ENCODE measurements around the gene DHFR2. TPM values are rescaled to one million over a fixed set of nuclear protein-coding genes. Genes with fewer than 3 reads are reported as not detected.

Gene DHFR2
- total and polyA plus RNA-seq, 4 donors: 2.3 to 3.9 (median 2.5) TPM

- TF ChIP-seq ZBTB33 (IDR thresholded peaks at IDR 0.05) (no peak), NR2F2 (IDR thresholded peaks at IDR 0.05) (no peak), HNF4G (IDR thresholded peaks at IDR 0.05) (no peak)
Observed at GRCh38 chr3:94070341-94070911, 7.7 kb upstream of the DHFR2 start (continued).

- Histone ChIP-seq H3K9me3 (ENCODE audit: control insufficient read depth in 4 of 4, low read length in 3 of 4) (no peaks in the 10 kb centered on the region), H3K4me3 (ENCODE audit: low read depth in 1 of 3, low read length in 3 of 3) (no peak overlapping the region), H3K27me3 (ENCODE audit: control insufficient read depth in 4 of 4, insufficient read depth in 4 of 4, low read length in 3 of 4) (no peaks in the 10 kb centered on the region), H3K36me3 (ENCODE audit: control insufficient read depth in 4 of 4, insufficient read depth in 3 of 4, low read depth in 1 of 4, low read length in 3 of 4) (peaks cover 2 to 8% (median 3%) of the 10 kb centered on the region in 4 donors), H3K27ac (ENCODE audit: low read depth in 1 of 2, low read length in 2 of 2) (no peak overlapping the region), H3K9ac (ENCODE audit: low read depth in 1 of 2, low read length in 2 of 2) (no peak overlapping the region), H3K4me1 (ENCODE audit: control insufficient read depth in 4 of 4, insufficient read depth in 4 of 4, low read length in 3 of 4) (peaks cover 0 to 6% (median 2%) of the 10 kb centered on the region in 4 donors)
- TF ChIP-seq FOXA2 (IDR thresholded peaks at IDR 0.05) (no peak), NR2F2 (IDR thresholded peaks at IDR 0.05) (no peak), EGR1 (IDR thresholded peaks at IDR 0.05; ENCODE audit: low read depth in 2 of 2) (no peak), CTCF (IDR thresholded peaks at IDR 0.05; ENCODE audit: low read depth, low read length, missing input control) (peak; percentile 53), TAF1 (conservative IDR thresholded peaks at IDR 0.05) (no peak), MAX (IDR thresholded peaks at IDR 0.05) (no peak), RAD21 (IDR thresholded peaks at IDR 0.05) (peak; percentile 78 to 83), SP1 (IDR thresholded peaks at IDR 0.05) (no peak)
- WGBS: 27% methylated on average over 4 of the region's 4 CpGs
- no peak for DNase-seq (ENCODE audit: low spot score)
Observed at GRCh38 chr3:94069194-94069813, 6.6 kb upstream of the DHFR2 start.

- Histone ChIP-seq H3K4me3 (ENCODE audit: low read depth in 1 of 3, low read length in 3 of 3) (no peak overlapping the region), H3K9ac (ENCODE audit: low read depth in 1 of 2, low read length in 2 of 2) (no peak overlapping the region), H3K36me3 (ENCODE audit: control insufficient read depth in 4 of 4, insufficient read depth in 3 of 4, low read depth in 1 of 4, low read length in 3 of 4) (peaks cover 0 to 3% (median 2%) of the 10 kb centered on the region in 4 donors), H3K9me3 (ENCODE audit: control insufficient read depth in 4 of 4, low read length in 3 of 4) (no peaks in the 10 kb centered on the region), H3K27me3 (ENCODE audit: control insufficient read depth in 4 of 4, insufficient read depth in 4 of 4, low read length in 3 of 4) (no peaks in the 10 kb centered on the region), H3K4me1 (ENCODE audit: control insufficient read depth in 4 of 4, insufficient read depth in 4 of 4, low read length in 3 of 4) (peaks cover 0 to 22% (median 13%) of the 10 kb centered on the region in 4 donors), H3K27ac (ENCODE audit: low read depth in 1 of 2, low read length in 2 of 2) (no peak overlapping the region)
- DNase-seq (ENCODE audit: low spot score): no peak
- 82% methylated on average over 6 of the region's 6 CpGs for WGBS
- no peak for TF ChIP-seq SP1 (IDR thresholded peaks at IDR 0.05)
- no peak for TF ChIP-seq RXRA (IDR thresholded peaks at IDR 0.05)
- no peak for TF ChIP-seq HNF4A (conservative IDR thresholded peaks at IDR 0.05)
- no peak for TF ChIP-seq CTCF (IDR thresholded peaks at IDR 0.05; ENCODE audit: low read depth, low read length, missing input control)
- TF ChIP-seq MAX (IDR thresholded peaks at IDR 0.05): no peak
- TF ChIP-seq REST (IDR thresholded peaks at IDR 0.05): no peak
- no peak for TF ChIP-seq GABPA (IDR thresholded peaks at IDR 0.05 in 1 of 2, conservative IDR thresholded peaks at IDR 0.05 in 1 of 2)
- no peak for TF ChIP-seq ATF3 (IDR thresholded peaks at IDR 0.05)
- TF ChIP-seq NR2F2 (IDR thresholded peaks at IDR 0.05): no peak
Observed at GRCh38 chr3:94066506-94067500, 4.1 kb upstream of the DHFR2 start.

All from liver (tissue), 9 donors.